Measurements from ENCODE around the gene IFI27L2.

GRCh38 chr14:94145902-94146527 lies 16.6 kb upstream of the IFI27L2 start:
- TF ChIP-seq EZH2 (IDR thresholded peaks at IDR 0.05; ENCODE audit: insufficient read depth, poor library complexity, severe bottlenecking) = no peak
- TF ChIP-seq EZH2phosphoT487 (IDR thresholded peaks at IDR 0.05; ENCODE audit: insufficient read depth, low read depth) = no peak
